HUDEP-2 (cell line): Measurements from ENCODE around the gene UBA7.
"Not testable (repeated sequence)": the region's sequence is repeated elsewhere in the genome, so short reads cannot be mapped to it uniquely, and the experiment has no call there.

Experiments used
- DNase-seq, 76 experiments: peaks; one replicate each; lab custom pipeline; 2025; ENCODE audit not compliant: unreplicated experiment in 76 of 76; lab: John Stamatoyannopoulos, UW

Gene UBA7

DNA sequence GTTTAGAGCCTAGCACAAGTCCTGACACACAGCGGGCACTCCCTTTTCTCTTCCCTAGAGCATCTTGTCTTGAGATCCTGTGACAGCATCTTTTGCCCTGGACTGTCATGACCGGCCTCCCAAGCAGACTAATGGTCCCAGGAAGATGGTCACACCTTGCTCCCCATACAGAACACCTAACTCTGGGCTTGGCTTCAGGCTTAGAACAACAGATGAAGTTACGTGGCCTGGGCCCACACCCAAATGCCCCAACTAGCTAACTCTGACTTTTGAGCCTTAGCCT is 26.6 kb downstream of the UBA7 start:
- peak in 3 of 76 experiments; percentile 7 to 24 (median 17) for DNase-seq

DNA sequence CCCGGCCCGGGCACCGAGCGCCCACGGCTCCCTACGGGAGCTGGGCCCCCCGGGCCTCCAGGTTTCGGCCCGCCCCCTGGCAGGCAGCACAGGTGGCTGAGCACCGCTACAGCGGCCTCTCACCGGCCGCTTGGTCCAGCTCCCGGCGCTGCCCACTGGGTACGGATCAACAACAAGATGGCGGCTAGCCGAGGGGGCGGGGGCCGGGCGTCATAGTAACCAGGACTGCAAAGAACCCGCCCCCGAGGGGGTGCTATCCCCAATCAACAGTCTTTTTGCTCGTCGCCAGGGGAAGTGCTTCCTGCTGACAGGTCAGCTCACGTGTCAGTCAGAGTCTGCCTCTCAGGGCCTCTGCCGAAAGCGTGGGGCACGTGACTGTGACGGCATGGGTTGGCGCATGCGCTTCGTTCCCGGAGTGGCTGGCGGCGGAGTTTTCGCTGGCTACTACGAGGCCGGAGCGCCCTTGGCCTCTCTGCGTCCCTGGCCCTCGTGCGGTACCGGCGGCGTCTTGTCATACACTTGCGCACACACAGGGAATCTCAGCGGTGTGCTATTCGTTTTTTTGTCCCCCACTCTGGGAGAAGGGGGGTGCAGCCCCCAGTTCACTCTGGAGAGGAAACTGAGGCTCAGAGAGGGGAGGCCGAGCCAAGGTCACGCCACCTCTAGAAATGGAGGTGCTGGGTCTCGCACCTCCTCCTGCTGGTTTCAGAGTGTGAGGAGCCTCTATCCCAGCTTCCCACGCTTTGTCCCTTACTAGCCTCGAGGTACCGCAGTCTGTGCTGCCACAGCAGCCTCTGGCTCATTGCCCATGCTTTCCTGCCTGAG is 27.2 kb downstream of the UBA7 start, which contains the start of gene IP6K1:
Gene IP6K1 (minus strand): TSS at position 186 of the 825 bp plus-strand sequence. CDS start 38,502 bp downstream, outside the sequence.
- DNase-seq, result peak in 75 of 76 experiments; percentile 82 to 100 (median 99)

DNA sequence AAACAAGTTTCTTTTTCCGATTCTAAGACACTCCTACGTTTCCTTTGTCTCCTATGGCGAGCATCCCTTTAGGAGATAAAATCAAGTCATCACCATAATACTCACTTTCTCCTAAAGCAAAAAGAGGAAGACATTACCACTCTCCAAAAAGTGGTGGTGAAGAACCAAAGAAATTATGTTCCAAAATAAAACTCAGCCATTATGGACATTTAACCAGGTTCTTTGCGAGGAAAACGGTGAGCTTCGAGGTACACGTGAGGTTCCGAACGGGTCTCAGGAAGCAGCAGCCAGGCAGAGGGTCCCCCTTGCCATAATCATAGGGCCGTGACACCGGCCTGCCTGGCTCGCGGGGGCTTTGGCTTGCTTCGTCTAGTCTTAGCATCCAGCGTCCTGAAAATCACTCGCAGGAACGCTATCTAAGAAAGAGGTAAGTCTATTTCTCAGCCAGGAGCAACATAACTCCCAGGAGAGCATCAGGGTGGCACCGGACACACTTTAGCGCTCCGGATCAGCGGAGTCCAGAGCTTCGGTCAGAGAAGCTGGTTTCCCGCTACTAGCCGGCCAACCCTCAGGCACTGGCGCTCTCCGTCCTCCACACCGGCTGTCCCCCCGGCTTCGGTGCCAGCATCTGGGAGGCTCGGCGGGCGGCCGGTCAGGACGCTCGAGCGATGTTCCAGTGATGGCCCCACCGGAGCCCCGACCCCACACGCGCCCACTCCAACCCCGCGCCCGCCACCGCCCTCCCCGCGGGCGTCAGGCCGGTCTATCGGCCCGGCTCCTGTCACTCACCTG is 28.0 kb downstream of the UBA7 start:
- peak in 8 of 76 experiments; percentile 29 to 54 (median 46) for DNase-seq

DNA sequence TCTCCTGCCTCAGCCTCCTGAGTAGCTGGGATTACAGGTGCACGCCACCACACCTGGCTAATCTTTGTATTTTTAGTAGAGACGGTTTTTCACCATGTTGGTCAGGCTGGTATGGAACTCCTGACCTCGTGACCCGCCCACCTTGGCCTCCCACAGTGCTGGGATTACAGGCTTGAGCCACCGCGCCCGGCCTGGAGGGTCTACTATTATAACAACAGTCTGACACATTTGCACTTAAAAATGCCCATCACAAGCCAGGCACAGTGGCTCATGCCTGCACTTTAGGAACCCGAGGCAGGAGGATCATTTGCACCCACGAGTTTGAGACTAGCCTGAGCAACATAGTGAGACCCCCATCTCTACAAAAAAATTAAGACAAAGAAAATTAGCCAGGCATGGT is 31.5 kb downstream of the UBA7 start:
- DNase-seq, result not testable (repeated sequence)

DNA sequence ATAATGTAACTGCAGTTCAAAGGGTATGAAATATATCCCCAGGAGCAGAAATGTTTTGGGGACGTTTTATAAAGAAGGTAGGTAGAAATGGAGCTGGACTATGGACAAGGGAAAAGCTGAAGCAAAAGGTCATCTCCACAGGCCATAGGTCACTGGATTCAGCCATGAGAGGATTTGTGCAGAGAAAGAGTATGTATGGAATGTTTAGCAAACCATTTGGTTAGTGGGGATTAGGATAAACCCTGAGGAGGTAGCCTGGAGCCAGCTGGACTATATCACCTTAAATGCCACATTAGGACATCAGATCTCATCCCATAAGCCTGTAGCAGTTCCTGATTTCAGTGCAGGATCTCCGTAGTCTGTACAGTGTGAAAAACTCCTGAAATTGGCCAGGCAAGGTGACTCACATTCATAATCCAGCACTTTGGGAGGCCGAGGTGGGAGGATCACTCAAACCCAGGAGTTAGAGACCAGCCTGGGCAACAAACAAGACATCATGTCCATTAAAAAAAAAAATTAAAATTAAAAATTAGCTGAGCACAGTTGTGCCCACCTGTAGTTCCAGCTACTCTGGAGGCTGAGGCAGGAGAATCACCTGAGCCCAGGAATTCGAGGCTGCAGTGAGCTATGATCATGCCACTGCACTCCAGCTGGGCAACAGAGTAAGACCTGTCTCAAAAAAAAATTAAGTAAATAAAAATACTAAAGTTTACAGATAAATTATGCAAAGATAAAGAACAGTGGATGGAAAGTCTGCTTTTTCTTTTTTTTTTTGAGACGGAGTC is 32.1 kb downstream of the UBA7 start:
- no peak for DNase-seq

DNA sequence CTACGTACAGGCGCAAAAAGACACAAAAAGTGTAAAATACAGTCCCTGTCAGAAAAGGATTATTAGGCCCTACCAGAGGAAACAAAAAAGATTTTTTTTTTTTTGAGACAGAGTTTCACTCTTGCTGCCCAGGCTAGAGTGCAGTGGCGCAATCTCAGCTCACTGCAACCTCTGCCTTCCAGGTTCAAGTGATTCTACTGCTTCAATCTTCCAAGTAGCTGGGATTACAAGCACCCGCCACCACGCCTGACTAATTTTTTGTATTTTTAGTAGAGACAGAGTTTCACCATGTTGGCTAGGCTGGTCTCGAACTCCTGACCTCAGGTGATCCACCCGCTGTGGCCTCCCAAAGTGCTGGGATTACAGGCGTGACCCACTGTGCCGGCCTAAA is 32.8 kb downstream of the UBA7 start:
- DNase-seq, result not testable (repeated sequence)

DNA sequence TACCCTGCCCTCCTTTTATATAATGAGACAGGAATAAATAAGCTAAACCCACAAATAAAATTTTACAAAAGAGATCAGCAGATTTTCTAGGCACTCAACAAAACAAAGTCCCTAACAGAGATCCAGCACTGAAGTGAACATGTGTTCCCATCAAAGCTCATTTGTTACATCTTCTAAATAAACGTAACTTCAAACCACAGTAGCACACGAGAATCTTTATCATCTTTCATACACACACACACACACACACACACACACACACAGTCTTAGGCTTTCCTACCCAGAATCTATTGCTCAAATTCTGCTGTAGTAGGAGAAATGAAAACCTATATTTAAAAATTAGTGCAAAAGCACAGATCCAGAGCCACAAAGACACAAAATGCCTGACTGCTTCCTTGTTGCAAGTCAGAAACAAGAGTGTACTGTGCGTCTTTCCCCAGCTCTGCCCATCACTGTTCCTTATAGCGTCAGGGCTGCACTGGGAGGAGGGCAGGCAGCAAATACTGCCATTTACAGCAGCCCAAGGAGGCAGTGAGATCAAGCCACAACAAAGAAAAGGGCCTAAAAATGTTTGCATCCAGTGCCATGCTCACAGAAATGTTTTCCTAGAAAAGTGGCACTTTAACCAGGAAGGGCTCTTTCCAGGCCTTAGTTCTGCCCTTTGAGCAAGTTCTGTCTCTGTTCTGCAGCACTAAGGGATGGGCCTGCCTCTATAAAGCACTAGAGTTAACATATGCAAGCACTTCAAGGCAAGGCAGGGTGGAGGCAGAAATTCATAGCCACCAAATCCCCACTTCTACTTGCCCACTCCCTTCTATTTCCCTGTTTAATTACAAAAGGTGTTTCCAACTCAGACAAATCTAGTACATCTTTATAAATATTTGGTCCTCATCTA is 33.4 kb downstream of the UBA7 start:
- DNase-seq, result no peak

DNA sequence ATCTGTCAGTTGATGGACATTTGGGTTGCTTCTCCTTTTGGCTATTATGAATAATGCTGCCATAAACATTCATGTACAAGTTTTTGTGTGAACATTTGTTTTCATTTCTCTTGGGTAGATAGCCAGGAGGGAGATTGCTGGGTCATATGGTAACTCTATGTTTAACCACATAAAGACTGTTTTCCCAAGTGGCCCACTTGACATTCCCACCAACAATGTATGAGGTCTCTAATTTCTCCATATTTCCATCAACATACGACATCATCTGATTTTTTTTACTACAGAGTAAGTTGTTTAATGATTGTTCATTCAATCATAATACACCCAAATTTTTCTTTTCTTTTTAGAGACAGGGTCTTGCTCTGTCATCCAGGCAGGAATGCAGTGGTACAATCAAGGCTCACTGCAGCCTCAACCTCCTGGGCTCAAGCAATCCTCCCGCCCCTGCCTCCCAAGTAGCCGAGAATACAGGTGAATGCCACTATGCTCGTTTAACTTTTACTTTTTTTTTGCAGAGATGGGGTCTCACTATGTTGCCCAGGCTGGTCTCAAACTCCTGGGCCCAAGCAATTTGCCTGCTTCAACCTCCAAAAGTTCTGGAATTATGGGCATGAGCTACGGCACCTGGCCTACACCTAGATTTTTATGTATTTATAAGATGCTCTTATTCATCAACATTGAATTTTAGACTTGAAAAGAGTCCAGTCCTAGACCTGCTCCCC is 34.2 kb downstream of the UBA7 start:
- no peak for DNase-seq

DNA sequence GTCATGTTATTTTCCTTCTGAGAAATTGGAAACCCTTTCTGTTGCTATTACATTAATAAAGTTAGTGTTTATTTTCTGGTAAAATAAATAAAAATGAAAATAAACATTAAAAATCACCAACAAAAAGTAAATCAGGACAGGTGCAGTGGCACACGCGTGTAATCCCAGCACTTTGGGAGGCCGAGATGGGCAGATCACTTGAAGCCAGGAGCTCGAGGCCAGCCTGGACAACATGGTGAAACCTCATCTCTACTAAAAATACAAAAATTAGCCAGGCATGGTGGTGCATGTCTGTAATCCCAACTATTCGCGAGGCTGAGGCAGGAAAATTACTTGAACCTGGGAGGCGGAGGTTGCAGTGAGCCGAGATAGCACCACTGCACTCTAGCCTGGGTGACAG is 37.7 kb downstream of the UBA7 start:
- DNase-seq, result not testable (repeated sequence)

DNA sequence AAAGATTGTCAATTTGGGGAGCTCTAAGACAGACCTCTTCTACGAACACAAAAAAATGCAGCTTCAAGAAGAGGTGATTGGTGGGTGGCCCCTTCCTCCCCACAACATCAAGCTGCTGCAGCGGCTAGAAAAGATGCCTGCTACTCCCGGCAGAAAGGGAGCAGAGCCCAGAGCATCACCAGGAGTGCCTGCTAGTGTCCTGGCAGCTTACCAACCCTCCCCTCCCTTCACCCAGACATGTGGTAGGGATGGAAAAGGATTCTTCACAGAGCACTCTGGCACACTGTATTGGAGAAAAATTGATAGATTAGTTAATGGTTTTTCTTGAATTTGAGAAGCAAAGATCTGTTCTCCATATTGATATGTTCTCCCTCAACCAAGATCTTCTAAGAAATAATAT is 38.2 kb downstream of the UBA7 start:
- no peak for DNase-seq

DNA sequence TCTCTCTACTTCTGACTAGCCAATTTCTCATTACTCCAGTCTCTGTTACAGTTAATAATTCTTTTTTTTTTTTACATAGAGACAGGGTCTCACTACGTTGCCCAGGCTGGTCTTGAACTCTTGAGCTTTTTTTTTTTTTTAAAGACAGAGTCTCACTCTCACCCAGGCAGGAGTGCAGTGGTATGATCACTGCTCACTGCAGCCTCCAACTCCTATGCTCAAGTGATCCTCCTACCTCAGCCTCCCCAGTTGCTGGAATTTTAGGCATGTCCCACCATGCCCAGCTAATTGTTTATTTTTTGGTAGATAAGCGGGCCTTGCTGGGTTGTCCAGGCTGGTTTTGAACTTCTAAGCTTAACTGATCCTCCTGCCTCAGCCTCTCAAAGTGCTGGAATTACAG is 41.0 kb downstream of the UBA7 start:
- no peak for DNase-seq

DNA sequence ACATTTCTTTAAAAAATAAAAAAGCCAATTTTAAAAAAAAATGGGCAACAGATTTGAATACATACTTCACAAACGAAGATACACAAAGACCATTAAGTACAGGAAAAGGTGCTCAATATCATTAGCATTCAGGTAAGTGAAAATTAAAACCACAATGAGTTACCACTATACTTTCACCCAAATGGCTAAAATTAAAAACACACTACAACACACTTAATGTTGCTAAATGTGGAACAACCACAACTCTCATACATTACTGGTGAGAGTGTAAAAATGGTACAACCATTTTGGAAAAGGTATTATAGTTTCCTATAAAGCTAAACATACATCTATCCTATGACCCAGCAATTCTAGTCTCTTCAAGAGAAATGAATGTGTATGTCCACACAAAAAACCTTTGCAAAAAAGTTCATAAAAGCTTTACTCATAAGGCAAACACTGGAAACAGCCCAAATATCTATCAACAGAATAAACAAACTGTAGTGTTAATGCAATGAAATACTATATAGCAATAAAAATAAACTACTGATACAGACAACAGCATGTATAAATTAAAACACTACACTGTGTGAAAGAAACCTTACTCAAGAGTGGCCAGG is 42.3 kb downstream of the UBA7 start:
- no peak for DNase-seq

DNA sequence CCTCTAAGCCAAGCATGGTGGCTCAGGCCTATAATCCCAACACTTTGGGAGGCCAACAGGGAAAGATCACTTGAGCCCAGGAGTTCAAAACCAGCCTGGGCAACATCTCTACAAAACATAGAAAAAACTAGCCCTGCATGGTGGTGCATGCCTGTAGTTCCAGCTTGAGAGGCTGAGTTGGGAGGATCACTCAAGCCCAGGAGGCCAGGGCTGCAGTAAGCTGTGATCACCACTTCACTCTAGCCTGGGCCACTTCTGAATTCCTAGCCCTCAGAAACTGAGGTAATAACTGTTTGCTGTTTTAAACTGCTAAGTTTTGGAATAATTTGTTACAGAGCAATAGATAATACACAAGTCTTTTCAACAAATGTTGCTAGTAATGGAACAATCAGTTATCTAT is 43.8 kb downstream of the UBA7 start:
- DNase-seq, result no peak

DNA sequence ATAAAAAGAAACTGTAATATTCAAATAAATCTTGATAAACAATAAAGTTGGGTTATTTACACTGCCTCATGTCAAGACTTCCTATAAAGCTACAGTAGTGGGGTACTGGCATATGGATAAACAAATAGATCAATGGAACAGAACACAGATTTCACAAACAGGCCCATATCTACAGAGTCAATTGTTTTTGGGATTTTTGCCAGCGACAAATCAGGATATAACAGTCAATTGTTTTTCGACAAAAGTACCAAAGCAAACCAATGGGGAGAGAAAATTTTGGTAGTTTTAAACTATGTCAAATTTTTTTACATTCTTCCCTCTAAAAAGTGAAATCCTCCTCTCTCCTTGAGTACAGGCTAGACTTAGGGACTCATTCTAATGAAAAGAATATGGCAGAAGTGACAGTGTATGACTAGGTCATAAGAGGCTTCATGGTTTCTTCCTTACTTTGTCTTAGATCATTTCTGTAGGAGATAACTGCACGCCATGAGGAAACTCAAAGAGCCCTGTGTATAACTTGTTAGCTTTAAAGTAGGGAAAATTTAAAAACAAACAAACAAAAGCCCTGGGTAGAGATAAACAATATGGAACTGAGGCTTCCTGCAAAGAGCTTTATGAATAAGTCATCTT is 44.4 kb downstream of the UBA7 start:
- no peak for DNase-seq

DNA sequence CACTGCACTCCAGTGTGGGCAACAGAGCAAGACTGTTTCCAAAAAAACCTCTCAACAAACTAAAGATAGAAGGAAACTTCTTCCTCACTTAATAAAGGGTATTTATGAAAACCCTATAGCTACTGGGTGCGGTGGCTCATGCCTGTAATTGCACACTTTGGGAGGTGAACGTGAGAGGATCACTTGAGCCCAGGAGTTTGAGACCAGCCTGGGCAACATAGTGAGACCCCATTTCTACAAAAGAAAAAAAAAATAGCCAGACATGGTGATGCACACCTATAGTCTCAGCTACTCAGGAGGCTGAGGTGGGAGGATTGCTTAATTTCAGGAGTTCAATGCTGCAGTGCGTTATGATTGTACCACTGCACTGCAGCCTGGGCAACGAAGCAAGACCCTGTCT is 49.8 kb downstream of the UBA7 start:
- no peak for DNase-seq

DNA sequence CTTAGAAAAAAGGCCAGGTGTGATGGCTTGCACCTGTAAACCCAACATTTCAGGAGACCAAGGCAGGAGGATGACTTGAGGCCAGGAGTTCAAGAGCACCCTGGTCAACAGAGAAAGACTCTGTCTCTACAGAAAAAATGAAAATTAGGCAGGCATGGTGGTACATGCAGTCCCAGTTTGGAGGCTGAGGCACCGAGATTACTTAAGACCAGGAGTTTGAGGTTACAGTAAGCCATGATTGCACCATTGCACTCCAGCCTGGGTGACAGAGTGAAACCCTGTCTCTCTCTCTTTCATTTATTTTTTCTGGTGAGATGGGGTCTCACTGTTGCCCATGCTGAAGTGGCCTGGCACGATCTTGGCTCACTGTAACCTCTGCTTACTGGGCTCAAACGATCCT is 52.1 kb downstream of the UBA7 start:
- DNase-seq, result no peak

DNA sequence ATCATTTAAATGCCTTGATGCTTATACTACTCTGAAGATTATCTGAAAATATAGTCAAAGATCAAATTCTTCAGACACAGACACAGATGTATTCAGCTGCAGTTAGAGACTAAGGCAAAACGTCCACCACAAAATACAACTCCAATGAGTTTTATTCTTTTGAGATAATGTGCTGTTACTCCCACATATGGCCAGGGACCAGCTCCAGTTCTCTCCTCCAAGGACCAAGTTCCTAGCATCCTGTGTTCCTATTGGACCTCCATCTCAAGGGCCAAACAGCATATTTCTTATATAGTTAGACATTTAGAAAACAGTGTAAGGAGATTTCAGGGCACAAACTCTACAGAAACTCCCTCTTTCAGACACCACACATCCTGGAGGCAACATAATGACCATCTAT is 54.5 kb downstream of the UBA7 start:
- no peak for DNase-seq

DNA sequence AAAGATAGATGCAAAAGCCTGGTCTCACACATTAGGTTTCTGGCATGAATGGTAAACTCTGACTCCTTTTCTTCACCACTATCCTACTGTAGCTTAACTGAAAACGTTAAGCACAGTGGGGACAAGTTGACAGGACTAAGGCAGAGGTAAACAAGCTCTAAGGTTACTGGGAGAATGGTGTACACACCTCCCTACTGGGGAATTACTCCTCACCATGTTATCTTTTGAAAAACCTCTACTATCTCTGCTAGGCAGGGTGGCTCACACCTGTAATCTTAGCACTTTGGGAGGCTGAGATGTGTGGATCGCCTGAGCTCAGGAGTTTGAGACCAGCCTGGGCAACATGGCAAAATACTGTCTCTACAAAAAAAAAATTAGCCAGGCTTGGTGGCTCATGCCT is 56.6 kb downstream of the UBA7 start:
- no peak for DNase-seq

DNA sequence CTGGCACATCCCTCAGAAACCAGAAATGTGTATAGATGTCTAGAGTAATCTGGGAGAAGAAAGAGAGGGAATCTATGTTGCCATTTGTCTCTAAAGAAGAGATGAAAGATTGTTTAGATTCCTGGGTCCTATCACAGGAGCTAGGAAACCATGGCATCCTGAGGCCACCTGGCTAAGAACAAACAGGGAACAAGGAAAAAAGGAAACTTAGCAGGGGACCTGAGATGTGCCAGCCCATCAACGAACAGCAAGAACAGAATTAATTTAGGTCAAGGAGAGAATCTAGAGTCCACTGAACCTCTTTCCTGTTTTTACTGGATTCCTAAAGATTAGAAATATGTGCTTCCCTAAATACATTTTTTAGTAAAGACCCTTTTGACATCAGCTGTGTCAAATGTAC is 57.7 kb downstream of the UBA7 start:
- no peak for DNase-seq
